SK-N-SH (cell line): ENCODE results near the gene TRIOBP. TPM values are rescaled to one million over a fixed set of nuclear protein-coding genes. Genes with fewer than 3 reads are reported as not detected.

Source experiments
- CTCF ChIA-PET: fragments of 300-600, 350-600 bp; formaldehyde crosslinking; extraction: SDS; loops from one replicate; lab custom pipeline; 2021; lab: Yijun Ruan, JAX
- POLR2A ChIA-PET: fragments of 350-600 bp; sonication (Branson Sonifier 250); formaldehyde crosslinking; extraction: SDS; loops from one replicate; lab custom pipeline; 2020; ENCODE audit warnings: antibody characterized with exemption, inconsistent platforms; lab: Yijun Ruan, JAX
- DNase-seq: peaks from one replicate; pipeline ENCODE4 v3.0.0; 2012
- H2AFZ ChIP-seq: fragments of 200-600 bp; sonication (generic); 2 replicates; pipeline ENCODE4 v1.8.1; 2016; ENCODE audit warnings: antibody characterized with exemption, mild to moderate bottlenecking, low read depth
- H3F3A ChIP-seq: fragments of 200-600 bp; sonication (generic); replicated peaks from 2 replicates; pipeline ENCODE3; 2016; ENCODE audit warnings: antibody characterized with exemption, mild to moderate bottlenecking; ENCODE audit not compliant: insufficient read depth
- H3K27ac ChIP-seq, 2 experiments: fragments of 200-500 bp in 1 of 2; fragments of 200-600 bp in 1 of 2; sonication (Bioruptor generic) in 1 of 2; sonication (generic), shearing (Covaris generic) in 1 of 2; 2 replicates each; pipeline versions ENCODE4 v1.5.1 to v1.6.1; 2014 to 2016; ENCODE audit warnings: low read depth in 2 of 2, inconsistent platforms in 1 of 2, low read length in 1 of 2, mild to moderate bottlenecking in 1 of 2, mixed read lengths in 1 of 2
- H3K27me3 ChIP-seq: fragments of 200-600 bp; sonication (generic), shearing (Covaris generic); 2 replicates; pipeline ENCODE4 v1.6.1; 2016; ENCODE audit warnings: mixed run types; ENCODE audit not compliant: insufficient read depth
- H3K36me3 ChIP-seq, 2 experiments: fragments of 200-500 bp in 1 of 2; fragments of 200-600 bp in 1 of 2; sonication (Bioruptor generic) in 1 of 2; sonication (generic) in 1 of 2; replicated peaks in 1 of 2; 2 replicates each; pipeline versions ENCODE3 to v1.5.1; 2014 to 2016; ENCODE audit warnings: low read length in 1 of 2, mild to moderate bottlenecking in 1 of 2; ENCODE audit not compliant: insufficient read depth in 2 of 2, control insufficient read depth in 1 of 2
- H3K4me1 ChIP-seq, 2 experiments: fragments of 200-500 bp in 1 of 2; fragments of 200-600 bp in 1 of 2; sonication (Bioruptor generic) in 1 of 2; sonication (generic), shearing (Covaris generic) in 1 of 2; 2 replicates each; pipeline versions ENCODE4 v1.5.1 to v1.6.1; 2014 to 2016; ENCODE audit warnings: low read depth in 1 of 2, low read length in 1 of 2, mixed run types in 1 of 2; ENCODE audit not compliant: insufficient read depth in 2 of 2, control insufficient read depth in 1 of 2
- H3K4me2 ChIP-seq: fragments of 200-600 bp; sonication (generic), shearing (Covaris generic); 2 replicates; pipeline ENCODE4 v1.6.1; 2017; ENCODE audit warnings: mixed run types
- H3K4me3 ChIP-seq, 2 experiments: fragments of 200-500 bp in 1 of 2; fragments of 200-600 bp in 1 of 2; sonication (Bioruptor generic) in 1 of 2; sonication (generic), shearing (Covaris generic) in 1 of 2; 2 replicates each; pipeline versions ENCODE4 v1.5.1 to v1.8.1; 2014 to 2016; ENCODE audit warnings: low read depth in 2 of 2, inconsistent platforms in 1 of 2, low read length in 1 of 2, mild to moderate bottlenecking in 1 of 2, mixed read lengths in 1 of 2, moderate library complexity in 1 of 2
- H3K79me2 ChIP-seq: fragments of 200-600 bp; sonication (generic); 2 replicates; pipeline ENCODE4 v1.8.1; 2017; ENCODE audit warnings: mild to moderate bottlenecking; ENCODE audit not compliant: insufficient read depth
- H3K9ac ChIP-seq: fragments of 200-600 bp; sonication (generic); 2 replicates; pipeline ENCODE4 v1.6.1; 2017; ENCODE audit warnings: mixed run types
- H3K9me2 ChIP-seq: fragments of 200-600 bp; sonication (generic); 2 replicates; pipeline ENCODE4 v1.6.1; 2017; ENCODE audit warnings: mixed run types
- H3K9me3 ChIP-seq: fragments of 200-600 bp; sonication (generic); 2 replicates; pipeline ENCODE4 v1.6.1; 2017; ENCODE audit warnings: mixed run types, mild to moderate bottlenecking, moderate library complexity
- H4K20me1 ChIP-seq: fragments of 200-600 bp; sonication (generic); 2 replicates; pipeline ENCODE4 v1.6.1; 2017; ENCODE audit warnings: mild to moderate bottlenecking, mixed run types; ENCODE audit not compliant: insufficient read depth
- CHD2 ChIP-seq: fragments of 150-350 bp; IDR thresholded peaks from 2 replicates; pipeline ENCODE4 v1.6.1; 2018; ENCODE audit warnings: low read length; ENCODE audit not compliant: partially characterized antibody
- ELF1 ChIP-seq: IDR thresholded peaks from 2 replicates; pipeline ENCODE4 v1.4.0; 2012
- EZH2phosphoT487 ChIP-seq: fragments of 200-600 bp; sonication (generic); IDR thresholded peaks from 2 replicates; pipeline ENCODE4 v1.6.1; 2017; ENCODE audit warnings: low read depth, mixed run types, mild to moderate bottlenecking, antibody characterized with exemption, moderate library complexity, borderline replicate concordance
- FOSL2 ChIP-seq: IDR thresholded peaks from 2 replicates; pipeline ENCODE4 v1.4.0; 2012; ENCODE audit warnings: low read depth, mild to moderate bottlenecking, moderate library complexity, borderline replicate concordance
- FOXJ3 ChIP-seq: sonication (generic); formaldehyde crosslinking; IDR thresholded peaks from 2 replicates; pipeline ENCODE4 v1.5.1; 2020; ENCODE audit warnings: mild to moderate bottlenecking, missing genetic modification reagents
- FOXM1 ChIP-seq: IDR thresholded peaks from 2 replicates; pipeline ENCODE4 v1.4.0; 2012; ENCODE audit warnings: low read depth, mild to moderate bottlenecking
- GABPA ChIP-seq: IDR thresholded peaks from 2 replicates; pipeline ENCODE4 v1.4.0; 2012; ENCODE audit warnings: low read depth, mild to moderate bottlenecking
- JUND ChIP-seq: IDR thresholded peaks from 2 replicates; pipeline ENCODE4 v1.4.0; 2012
- PBX3 ChIP-seq: IDR thresholded peaks from 2 replicates; pipeline ENCODE4; 2012
- POLR2AphosphoS5 ChIP-seq: IDR thresholded peaks from 2 replicates; pipeline ENCODE4 v1.6.1; 2012; ENCODE audit warnings: low read depth, low read length
- RAD21 ChIP-seq: IDR thresholded peaks from 2 replicates; pipeline ENCODE4 v1.6.1; 2012; ENCODE audit warnings: mild to moderate bottlenecking, low read length
- REST ChIP-seq: IDR thresholded peaks from 2 replicates; pipeline ENCODE4 v1.6.1; 2012; ENCODE audit warnings: mild to moderate bottlenecking, low read depth, low read length, moderate library complexity
- RFX5 ChIP-seq: IDR thresholded peaks from 2 replicates; pipeline ENCODE4 v1.6.1; 2012; ENCODE audit warnings: mild to moderate bottlenecking, improper control_type of control experiment, low read length
- SIN3A ChIP-seq: IDR thresholded peaks from 2 replicates; pipeline ENCODE4 v1.6.1; 2012; ENCODE audit warnings: low read depth, mild to moderate bottlenecking, low read length, moderate library complexity, borderline replicate concordance
- SMC3 ChIP-seq: IDR thresholded peaks from 2 replicates; pipeline ENCODE4 v1.6.1; 2012; ENCODE audit warnings: low read depth, low read length, improper control_type of control experiment
- TAF1 ChIP-seq: IDR thresholded peaks from 2 replicates; pipeline ENCODE4 v1.6.1; 2012; ENCODE audit warnings: low read depth, mild to moderate bottlenecking, low read length, moderate library complexity, borderline replicate concordance
- TEAD4 ChIP-seq: IDR thresholded peaks from 2 replicates; pipeline ENCODE4 v1.4.0; 2012; ENCODE audit warnings: mild to moderate bottlenecking, borderline replicate concordance; ENCODE audit not compliant: insufficient read depth
- USF2 ChIP-seq: fragments of 150-350 bp; IDR thresholded peaks from 2 replicates; pipeline ENCODE4 v1.6.1; 2017; ENCODE audit warnings: antibody characterized with exemption, low read length, low read depth, borderline replicate concordance
- YY1 ChIP-seq: IDR thresholded peaks from 2 replicates; pipeline ENCODE4 v1.4.0; 2012; ENCODE audit warnings: low read depth, mild to moderate bottlenecking
- ZBTB33 ChIP-seq: IDR thresholded peaks from 2 replicates; pipeline ENCODE4 v1.4.0; 2012; ENCODE audit warnings: low read depth, borderline replicate concordance
- WGBS: methylation state at CpG from one replicate; pipeline ENCODE4 v1.1.6; 2017; ENCODE audit warnings: low lambda C conversion rate; 5-methylcytosine and 5-hydroxymethylcytosine counted together
- polyA plus RNA-seq, 3 experiments: library from polyadenylated mRNA; depleted of rRNA; stranded (reverse); fragments of >200 nt; gene quantifications; 2 replicates each; pipeline ENCODE4 v1.2.3, GENCODE V29; 2012

Gene TRIOBP
- polyA plus RNA-seq, 1 of the 3 experiments (the other 2 are of a cell fraction), result 43.6 TPM

- Histone ChIP-seq H3K79me2 (no peaks in the 10 kb centered on the region), H3K9me3 (no peaks in the 10 kb centered on the region)
- TF ChIP-seq RAD21 (no peak), ELF1 (no peak), USF2 (no peak)
- TF ChIP-seq, all 33 proteins: peak for 0
- Histone ChIP-seq H3K27me3 (no peaks in the 10 kb centered on the region), H3K4me1 (no peaks in the 10 kb centered on the region), H3K4me3 (no peak overlapping the region), H3F3A (peaks cover under 1% of the 10 kb centered on the region), H4K20me1 (no peaks in the 10 kb centered on the region), H2AFZ (no peak overlapping the region), H3K4me2 (no peak overlapping the region), H3K9me2 (no peaks in the 10 kb centered on the region), H3K36me3 (peaks cover 5 to 29% of the 10 kb centered on the region in 2 experiments), H3K27ac (no peak overlapping the region), H3K9ac (no peak overlapping the region)
- POLR2A ChIA-PET, result no interaction called here
- WGBS, result 52% methylated on average over 3 of the region's 4 CpGs
- CTCF ChIA-PET, result interaction anchor here (0.7 to 1.1 kb wide), 2 partner anchors 9 to 10 kb away, joined by 3 read pairs; no protein-coding TSS in a partner anchor
- DNase-seq, result no peak
Measured at GRCh38 chr22:37771081-37771480, 74.2 kb downstream of the TRIOBP start.

GRCh38 chr22:37771702-37772427 lies 75.0 kb downstream of the TRIOBP start:
- Histone ChIP-seq H3K4me3 (no peak overlapping the region), H3F3A (peaks cover 8% of the 10 kb centered on the region), H3K9me2 (no peaks in the 10 kb centered on the region), H4K20me1 (no peaks in the 10 kb centered on the region), H3K4me2 (no peak overlapping the region), H3K79me2 (no peaks in the 10 kb centered on the region), H3K4me1 (no peaks in the 10 kb centered on the region), H3K9ac (no peak overlapping the region), H3K27ac (no peak overlapping the region), H3K36me3 (peaks cover 5 to 29% of the 10 kb centered on the region in 2 experiments), H2AFZ (no peak overlapping the region), H3K27me3 (no peaks in the 10 kb centered on the region), H3K9me3 (no peaks in the 10 kb centered on the region)
- TF ChIP-seq ZBTB33 (no peak), SIN3A (no peak), SMC3 (no peak), FOSL2 (no peak), PBX3 (no peak), RFX5 (no peak), EZH2phosphoT487 (no peak), FOXM1 (no peak), GABPA (no peak), JUND (no peak), REST (no peak), CHD2 (no peak), TAF1 (no peak), TEAD4 (no peak), ELF1 (no peak), FOXJ3 (CRISPR knock-in tag) (no peak), POLR2AphosphoS5 (no peak), YY1 (no peak)
- DNase-seq, result no peak
- CTCF ChIA-PET, result interaction anchor here (1.0 kb wide), 1 partner anchor 9 kb away, joined by 4 read pairs; no protein-coding TSS in a partner anchor
- WGBS, result 96% methylated on average over 5 of the region's 17 CpGs
- POLR2A ChIA-PET, result no interaction called here
